Choroid plexus epithelial cell (primary cell): Measurements from ENCODE around the gene FOXA3.
A peak's percentile ranks its signal among the peaks of the same experiment; 100 is the strongest.

Source experiments
- DNase-seq: peaks from one replicate; pipeline ENCODE4 v3.0.0-alpha.2; 2010; ENCODE audit warnings: low read depth
- H3K4me3 ChIP-seq: 2 replicates; pipeline ENCODE4 v1.5.1; 2011; ENCODE audit warnings: low read depth, mild to moderate bottlenecking, control low read depth, low read length, moderate library complexity
- CTCF ChIP-seq: conservative IDR thresholded peaks from 2 replicates; pipeline ENCODE4 v1.5.1; 2011; ENCODE audit warnings: low read depth, mild to moderate bottlenecking, control low read depth, inconsistent platforms, low read length, moderate library complexity

The FOXA3 gene

GRCh38 chr19:45881082-45881908, 17.2 kb downstream of the FOXA3 start:
- no peak for TF ChIP-seq CTCF
- DNase-seq, result no peak
- no peak overlapping the region for H3K4me3 ChIP-seq

- TF ChIP-seq CTCF, result no peak
- no peak for DNase-seq
- H3K4me3 ChIP-seq, result no peak overlapping the region
Measured at GRCh38 chr19:45881909-45882528, 17.9 kb downstream of the FOXA3 start.

GRCh38 chr19:45882652-45883585, 18.8 kb downstream of the FOXA3 start:
- peak overlapping the region; percentile 20 for H3K4me3 ChIP-seq
- TF ChIP-seq CTCF, result peak; percentile 97
- DNase-seq, result peak; percentile 93

GRCh38 chr19:45883586-45883880, 19.4 kb downstream of the FOXA3 start:
- H3K4me3 ChIP-seq, result no peak overlapping the region
- DNase-seq, result no peak
- no peak for TF ChIP-seq CTCF

- no peak for DNase-seq
- TF ChIP-seq CTCF, result no peak
- H3K4me3 ChIP-seq, result no peak overlapping the region
Measured at GRCh38 chr19:45883881-45884681, 20.0 kb downstream of the FOXA3 start.
